Inferior parietal cortex (tissue), 1 donor: ENCODE measurements around the gene MAP2K4.

Experiments used
- DNase-seq: peaks from one replicate; pipeline ENCODE4 v3.0.0-alpha.2; 2016; ENCODE audit errors: extremely low spot score

MAP2K4 gene

GRCh38 chr17:12037970-12038369 lies 17.3 kb downstream of the MAP2K4 start:
- no peak for DNase-seq

- DNase-seq: no peak
These were observed 19.8 kb downstream of the MAP2K4 start for GRCh38 chr17:12040478-12040877.

- no peak for DNase-seq
These were observed 20.6 kb downstream of the MAP2K4 start for GRCh38 chr17:12041312-12041711.

GRCh38 chr17:12043702-12044101 lies 23.0 kb downstream of the MAP2K4 start:
- no peak for DNase-seq

GRCh38 chr17:12046786-12047185 lies 26.1 kb downstream of the MAP2K4 start:
- no peak for DNase-seq

- no peak for DNase-seq
These were observed 27.2 kb downstream of the MAP2K4 start for GRCh38 chr17:12047681-12048376.

- no peak for DNase-seq
These were observed 28.3 kb downstream of the MAP2K4 start for GRCh38 chr17:12048843-12049473.

GRCh38 chr17:12050646-12051225 lies 30.1 kb downstream of the MAP2K4 start:
- no peak for DNase-seq

- no peak for DNase-seq
These were observed 32.9 kb downstream of the MAP2K4 start for GRCh38 chr17:12053552-12053951.

- no peak for DNase-seq
These were observed 35.2 kb downstream of the MAP2K4 start for GRCh38 chr17:12055889-12056288.

- DNase-seq: no peak
These were observed 36.8 kb downstream of the MAP2K4 start for GRCh38 chr17:12057520-12057919.

- DNase-seq: no peak
These were observed 37.9 kb downstream of the MAP2K4 start for GRCh38 chr17:12058535-12058934.

- DNase-seq: no peak
These were observed 41.6 kb downstream of the MAP2K4 start for GRCh38 chr17:12062249-12062648.

- no peak for DNase-seq
These were observed 43.7 kb downstream of the MAP2K4 start for GRCh38 chr17:12064395-12064794.

GRCh38 chr17:12067485-12067884 lies 46.8 kb downstream of the MAP2K4 start:
- DNase-seq: no peak

- no peak for DNase-seq
These were observed 48.3 kb downstream of the MAP2K4 start for GRCh38 chr17:12068946-12069345.

GRCh38 chr17:12070561-12070960 lies 49.9 kb downstream of the MAP2K4 start:
- no peak for DNase-seq

- no peak for DNase-seq
These were observed 53.7 kb downstream of the MAP2K4 start for GRCh38 chr17:12074346-12074745.

GRCh38 chr17:12077773-12078172 lies 57.1 kb downstream of the MAP2K4 start:
- DNase-seq: no peak

GRCh38 chr17:12078791-12079190 lies 58.1 kb downstream of the MAP2K4 start:
- DNase-seq: no peak

GRCh38 chr17:12081720-12082119 lies 61.0 kb downstream of the MAP2K4 start:
- DNase-seq: no peak

- DNase-seq: no peak
These were observed 64.6 kb downstream of the MAP2K4 start for GRCh38 chr17:12085076-12085949.
